CD8-positive, alpha-beta memory T cell (primary cell): ENCODE measurements around the gene TNP2. TPM values are rescaled to one million over a fixed set of nuclear protein-coding genes. Genes with fewer than 3 reads are reported as not detected.
A peak's percentile ranks its signal among the peaks of the same experiment; 100 is the strongest.

ENCODE experiments used
- CTCF ChIA-PET: fragments of 350-600 bp; sonication (Branson Sonifier 250); formaldehyde crosslinking; loops from one replicate; lab custom pipeline; 2021; ENCODE audit warnings: antibody characterized with exemption; lab: Charles Lee
- POLR2A ChIA-PET: fragments of 350-600 bp; sonication (Branson Sonifier 250); formaldehyde crosslinking; loops from one replicate; lab custom pipeline; 2021; ENCODE audit warnings: antibody characterized with exemption; lab: Charles Lee
- DNase-seq, 5 donors: peaks; one replicate each; pipeline versions ENCODE4 v3.0.0 to v3.0.0-alpha.2; 2020 to 2022; ENCODE audit warnings: mixed read lengths in 1 of 5
- H3K27ac ChIP-seq: one replicate; pipeline ENCODE4 v1.7.0; 2013; ENCODE audit warnings: low read depth, mild to moderate bottlenecking, low read length, moderate library complexity
- H3K27me3 ChIP-seq: 2 replicates; pipeline ENCODE4 v1.7.0; 2013; ENCODE audit warnings: low read length, mild to moderate bottlenecking; ENCODE audit not compliant: insufficient read depth, poor library complexity, severe bottlenecking
- H3K36me3 ChIP-seq: 2 replicates; pipeline ENCODE4 v1.7.0; 2013; ENCODE audit warnings: mild to moderate bottlenecking, low read length, moderate library complexity; ENCODE audit not compliant: insufficient read depth
- H3K4me1 ChIP-seq: 2 replicates; pipeline ENCODE4 v1.7.0; 2013; ENCODE audit warnings: mild to moderate bottlenecking, low read length, moderate library complexity; ENCODE audit not compliant: insufficient read depth
- H3K4me3 ChIP-seq: 2 replicates; pipeline ENCODE4 v1.7.0; 2013; ENCODE audit warnings: mild to moderate bottlenecking, low read length
- H3K9me3 ChIP-seq: 2 replicates; pipeline ENCODE4 v1.7.0; 2013; ENCODE audit warnings: mild to moderate bottlenecking, low read length
- H3K27ac Mint-ChIP-seq, 8 donors: one replicate each; pipeline ENCODE4 v1.8.0; 2020 to 2021; ENCODE audit warnings: mixed read lengths in 8 of 8, mild to moderate bottlenecking in 6 of 8, inconsistent platforms in 3 of 8, moderate library complexity in 3 of 8
- H3K27me3 Mint-ChIP-seq, 2 donors: one replicate each; pipeline ENCODE4 v1.8.0; 2020 to 2021; ENCODE audit warnings: mixed read lengths in 2 of 2, mild to moderate bottlenecking in 1 of 2, moderate library complexity in 1 of 2
- H3K36me3 Mint-ChIP-seq, 3 donors: one replicate each; pipeline ENCODE4 v1.8.0; 2020 to 2021; ENCODE audit warnings: mixed read lengths in 3 of 3, inconsistent platforms in 1 of 3, mild to moderate bottlenecking in 1 of 3
- H3K4me1 Mint-ChIP-seq, 3 donors: one replicate each; pipeline ENCODE4 v1.8.0; 2020 to 2021; ENCODE audit warnings: mixed read lengths in 3 of 3, inconsistent platforms in 1 of 3, mild to moderate bottlenecking in 1 of 3
- H3K4me3 Mint-ChIP-seq, 7 donors: one replicate each; pipeline ENCODE4 v1.8.0; 2020 to 2021; ENCODE audit warnings: mixed read lengths in 7 of 7, mild to moderate bottlenecking in 6 of 7, moderate library complexity in 4 of 7, inconsistent platforms in 2 of 7
- H3K9me3 Mint-ChIP-seq, 5 donors: one replicate each; pipeline ENCODE4 v1.8.0; 2020 to 2022; ENCODE audit warnings: mixed read lengths in 5 of 5, mild to moderate bottlenecking in 3 of 5, moderate library complexity in 2 of 5, inconsistent platforms in 1 of 5
- polyA plus RNA-seq: library from polyadenylated mRNA; unstranded; fragments of 300-500 nt; fragmentation: Illumina TruSeq; gene quantifications from one replicate; pipeline ENCODE4 v1.2.3, GENCODE V29; 2021
- total RNA-seq, 2 experiments: library from RNA; stranded (reverse); gene quantifications; one replicate each; pipeline ENCODE4 v1.2.3, GENCODE V29; 2021

TNP2 gene
- total RNA-seq (not detected), polyA plus RNA-seq (not detected)

DNA sequence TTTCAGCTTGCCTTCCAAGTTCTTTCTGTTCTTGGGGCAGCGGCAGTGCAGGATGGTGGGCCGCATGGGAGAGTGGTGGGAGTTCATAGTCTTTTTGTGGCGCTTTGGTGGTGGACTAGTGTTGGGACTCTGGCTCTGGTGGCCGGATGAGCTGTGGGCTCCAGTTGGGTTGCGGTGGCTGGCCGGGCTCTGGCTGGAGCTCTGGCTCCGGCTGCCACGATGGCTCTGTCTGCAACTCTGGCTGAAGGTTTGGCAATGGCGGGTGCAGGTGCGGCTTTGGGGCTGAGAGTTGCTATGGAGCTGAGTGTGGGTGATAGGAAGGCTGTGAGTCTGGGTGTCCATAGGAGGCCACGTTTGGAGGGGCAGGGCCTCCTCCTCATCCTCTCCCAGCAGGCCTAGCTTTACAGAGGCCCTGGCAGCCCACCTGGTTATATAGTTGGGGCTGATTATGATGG lies at the start of gene TNP2:
Gene TNP2, minus strand, starts transcription at position 405 of the 455 bp plus-strand sequence. Its CDS starts 63 bp downstream, at position 342.
- CTCF ChIA-PET: interaction anchor here (1.1 to 7.1 kb wide), 2 partner anchors 11 to 13 kb away, joined by 3 to 44 read pairs; partner anchors contain the start of gene SOCS1
- H3K4me1 Mint-ChIP-seq: peaks cover 4 to 8% (median 8%) of the 10 kb centered on the region in 3 donors
- H3K27ac ChIP-seq: no peak within 1 kb of the TSS
- H3K4me3 Mint-ChIP-seq: no peak within 1 kb of the TSS
- H3K27ac Mint-ChIP-seq: no peak within 1 kb of the TSS
- H3K36me3 ChIP-seq: no peaks in the 10 kb centered on the region
- no peaks in the 10 kb centered on the region for H3K36me3 Mint-ChIP-seq
- no peak for DNase-seq
- no peak within 1 kb of the TSS for H3K4me3 ChIP-seq
- H3K9me3 ChIP-seq: no peaks in the 10 kb centered on the region
- POLR2A ChIA-PET: no interaction called here
- peaks cover 10% of the 10 kb centered on the region for H3K4me1 ChIP-seq
- H3K9me3 Mint-ChIP-seq: no peaks in the 10 kb centered on the region
- H3K27me3 ChIP-seq: no peaks in the 10 kb centered on the region
- H3K27me3 Mint-ChIP-seq: peaks cover 0 to 6% of the 10 kb centered on the region in 2 donors

DNA sequence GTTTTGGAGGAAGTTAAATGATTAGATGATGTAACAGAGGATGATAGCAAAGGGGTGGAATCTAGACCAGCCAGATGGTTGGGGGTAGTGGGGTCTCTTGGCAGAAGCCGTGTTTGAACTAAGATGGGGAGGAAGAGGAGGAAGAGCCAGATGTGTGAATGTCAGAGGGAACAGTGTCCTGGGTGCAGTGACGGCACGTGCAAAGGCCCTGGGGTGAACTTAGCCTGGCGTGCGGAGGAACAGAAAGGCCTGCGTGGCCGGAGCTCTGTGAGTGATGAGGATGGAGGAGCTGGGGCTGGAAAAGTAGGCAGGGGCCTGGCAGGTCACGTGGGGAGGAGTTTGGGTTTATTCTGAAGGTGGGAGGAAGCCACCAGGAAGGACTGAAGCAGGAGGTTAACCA lies 49.7 kb upstream of the TNP2 start:
- no peaks in the 10 kb centered on the region for H3K9me3 ChIP-seq
- Mint-ChIP-seq H3K4me1 (peaks cover 0 to 2% (median under 1%) of the 10 kb centered on the region in 3 donors), H3K36me3 (no peaks in the 10 kb centered on the region), H3K27me3 (peaks cover 0 to 1% of the 10 kb centered on the region in 2 donors), H3K9me3 (no peaks in the 10 kb centered on the region), H3K27ac (no peak overlapping the region), H3K4me3 (no peak overlapping the region)
- H3K4me3 ChIP-seq: no peak overlapping the region
- no peaks in the 10 kb centered on the region for H3K4me1 ChIP-seq
- no peak overlapping the region for H3K27ac ChIP-seq
- H3K36me3 ChIP-seq: no peaks in the 10 kb centered on the region
- no peaks in the 10 kb centered on the region for H3K27me3 ChIP-seq
- CTCF ChIA-PET: interaction anchor here (0.9 kb wide), 1 partner anchor 355 kb away, joined by 4 read pairs; no protein-coding TSS in a partner anchor
- no peak for DNase-seq
- POLR2A ChIA-PET: no interaction called here

DNA sequence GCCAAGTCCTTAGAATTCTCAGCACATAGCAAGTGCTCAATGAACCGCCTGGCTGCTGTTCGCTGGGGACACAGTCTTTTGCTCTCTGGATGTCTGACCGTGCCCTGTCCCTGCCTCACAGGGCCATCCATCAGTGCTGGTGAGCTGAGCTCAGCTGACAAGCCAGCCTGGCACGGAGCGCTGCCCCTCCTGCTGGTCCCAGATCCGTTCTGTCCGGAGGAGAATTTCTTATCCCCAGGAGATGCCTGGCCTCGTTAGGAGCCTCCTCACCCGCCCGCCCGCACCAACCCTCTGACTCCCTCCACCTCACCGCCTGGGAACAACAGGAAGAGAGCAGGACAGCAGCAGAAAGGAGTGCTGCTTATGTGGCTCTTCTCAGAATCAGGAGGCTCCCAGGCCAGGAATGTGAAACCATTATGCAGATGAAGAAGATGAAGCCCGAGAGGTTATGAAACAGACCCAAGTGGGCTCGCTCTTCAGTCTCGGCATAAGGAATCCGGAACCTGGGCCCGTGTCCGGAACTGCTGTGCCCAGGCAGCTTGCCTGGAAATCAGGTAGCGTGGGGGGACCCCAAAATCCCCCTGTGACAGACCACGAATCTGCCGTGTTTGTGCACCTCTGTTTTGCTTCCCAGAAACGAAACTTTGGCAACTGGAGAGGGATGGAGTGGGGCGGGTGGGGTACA lies 47.3 kb upstream of the TNP2 start:
- Mint-ChIP-seq H3K4me3 (no peak overlapping the region), H3K4me1 (peaks cover 17 to 22% (median 22%) of the 10 kb centered on the region in 3 donors), H3K27ac (no peak overlapping the region), H3K27me3 (peaks cover 0 to 1% of the 10 kb centered on the region in 2 donors), H3K36me3 (no peaks in the 10 kb centered on the region), H3K9me3 (no peaks in the 10 kb centered on the region)
- ChIA-PET POLR2A (no interaction called here), CTCF (no interaction called here)
- Histone ChIP-seq H3K4me1 (peaks cover 16% of the 10 kb centered on the region), H3K4me3 (no peak overlapping the region), H3K27me3 (no peaks in the 10 kb centered on the region), H3K27ac (no peak overlapping the region), H3K36me3 (no peaks in the 10 kb centered on the region), H3K9me3 (no peaks in the 10 kb centered on the region)
- no peak for DNase-seq

DNA sequence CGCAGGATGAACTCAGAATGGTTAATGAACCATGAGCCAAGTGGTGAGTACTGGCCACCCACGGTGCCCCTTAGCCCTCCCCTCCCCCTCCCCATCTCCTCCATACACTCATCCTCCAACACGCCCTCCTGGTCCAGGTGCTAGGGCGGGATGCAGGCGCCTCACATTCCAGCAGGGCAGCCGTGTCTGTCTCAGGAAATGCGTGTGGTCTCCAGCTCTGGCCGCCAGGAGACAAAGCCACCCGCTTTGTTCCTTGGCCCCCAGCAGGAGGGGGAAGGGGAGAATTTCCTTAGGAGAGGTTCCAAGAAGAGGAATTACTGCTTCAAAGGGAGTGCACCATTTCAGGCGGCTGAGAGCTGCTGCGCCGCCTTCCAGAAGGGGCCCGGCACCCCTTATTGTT lies 46.4 kb upstream of the TNP2 start:
- Mint-ChIP-seq H3K4me1 (peaks cover 24 to 32% (median 31%) of the 10 kb centered on the region in 3 donors), H3K27ac (no peak overlapping the region), H3K9me3 (no peaks in the 10 kb centered on the region), H3K4me3 (no peak overlapping the region), H3K27me3 (peaks cover 0 to 1% of the 10 kb centered on the region in 2 donors), H3K36me3 (no peaks in the 10 kb centered on the region)
- Histone ChIP-seq H3K4me1 (peaks cover 24% of the 10 kb centered on the region), H3K36me3 (no peaks in the 10 kb centered on the region), H3K4me3 (no peak overlapping the region), H3K27ac (no peak overlapping the region), H3K27me3 (no peaks in the 10 kb centered on the region), H3K9me3 (no peaks in the 10 kb centered on the region)
- POLR2A ChIA-PET: no interaction called here
- CTCF ChIA-PET: no interaction called here
- no peak for DNase-seq

DNA sequence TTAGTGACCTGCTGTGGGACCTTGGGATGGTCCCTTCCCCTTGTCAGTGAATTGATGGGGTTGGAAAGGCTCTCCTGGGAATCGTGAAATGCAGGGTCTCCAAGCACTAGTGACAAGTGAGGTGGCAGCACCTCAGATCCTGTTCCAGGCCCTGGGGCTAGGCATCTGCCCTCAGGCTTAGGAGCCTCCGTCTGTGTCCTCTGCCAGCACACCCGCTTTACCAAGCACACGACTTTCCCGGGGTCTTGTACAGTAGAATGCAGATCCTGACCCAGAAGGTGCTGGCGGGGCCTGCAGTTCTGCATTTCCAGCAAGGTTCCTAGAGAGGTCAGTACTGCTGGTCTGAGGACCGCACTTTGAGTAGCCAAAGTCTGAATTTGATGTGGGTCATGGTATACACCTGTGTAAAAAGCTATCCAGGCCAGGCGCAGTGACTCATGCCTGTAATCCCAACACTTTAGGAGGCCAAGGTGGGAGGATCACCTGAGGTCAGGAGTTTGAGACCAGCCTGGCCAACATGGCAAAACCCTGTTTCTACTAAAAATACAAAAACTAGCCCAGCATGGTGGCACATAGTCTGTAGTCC lies 45.3 kb upstream of the TNP2 start:
- Mint-ChIP-seq H3K4me3 (no peak overlapping the region), H3K27me3 (peaks cover 0 to 1% of the 10 kb centered on the region in 2 donors), H3K36me3 (no peaks in the 10 kb centered on the region), H3K9me3 (no peaks in the 10 kb centered on the region), H3K4me1 (peaks cover 28 to 41% (median 40%) of the 10 kb centered on the region in 3 donors), H3K27ac (peak overlapping the region in 1 of 8 donors; percentile 47)
- Histone ChIP-seq H3K4me3 (no peak overlapping the region), H3K9me3 (no peaks in the 10 kb centered on the region), H3K4me1 (peaks cover 27% of the 10 kb centered on the region), H3K27me3 (no peaks in the 10 kb centered on the region), H3K36me3 (no peaks in the 10 kb centered on the region), H3K27ac (no peak overlapping the region)
- ChIA-PET POLR2A (no interaction called here), CTCF (no interaction called here)
- DNase-seq: no peak

DNA sequence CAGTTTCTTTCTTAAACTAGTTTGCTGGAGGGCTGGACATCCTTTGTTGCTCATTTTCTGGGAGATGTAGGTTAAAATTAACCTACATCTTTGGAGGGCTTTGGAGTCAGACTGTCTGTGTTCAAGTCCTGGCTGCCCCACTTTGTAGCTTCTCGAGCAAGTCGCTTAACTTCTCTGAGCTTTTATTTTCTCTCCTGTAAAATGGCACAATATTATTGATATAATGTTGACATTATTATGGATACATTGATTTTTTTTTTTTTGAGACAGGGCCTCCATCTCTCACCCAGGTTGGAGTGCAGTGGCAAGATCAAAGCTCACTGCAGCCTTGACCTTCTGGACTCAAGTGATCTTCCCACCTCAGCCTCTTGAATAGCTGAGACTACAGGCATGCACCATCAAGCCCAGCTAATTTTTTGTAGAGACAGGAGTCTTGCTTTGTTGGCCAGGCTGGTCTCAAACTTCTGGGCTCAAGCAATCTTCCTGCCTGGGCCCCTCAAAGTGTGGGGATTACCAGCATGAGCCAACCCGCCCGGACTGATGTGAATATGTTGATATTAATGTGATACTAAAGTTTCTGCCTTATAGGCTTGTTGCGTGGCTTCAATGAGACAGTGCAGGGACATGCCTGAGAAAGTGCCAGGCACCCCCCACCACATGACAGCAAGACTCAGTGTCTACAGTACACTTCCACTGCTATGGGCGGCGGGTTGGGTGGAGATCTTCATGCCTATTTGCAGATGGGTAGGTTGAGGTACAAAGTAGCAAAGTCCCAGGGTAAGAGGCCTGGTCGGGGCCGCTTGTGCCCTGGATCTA lies 44.6 kb upstream of the TNP2 start:
- H3K27ac ChIP-seq: no peak overlapping the region
- POLR2A ChIA-PET: no interaction called here
- H3K4me3 ChIP-seq: no peak overlapping the region

DNA sequence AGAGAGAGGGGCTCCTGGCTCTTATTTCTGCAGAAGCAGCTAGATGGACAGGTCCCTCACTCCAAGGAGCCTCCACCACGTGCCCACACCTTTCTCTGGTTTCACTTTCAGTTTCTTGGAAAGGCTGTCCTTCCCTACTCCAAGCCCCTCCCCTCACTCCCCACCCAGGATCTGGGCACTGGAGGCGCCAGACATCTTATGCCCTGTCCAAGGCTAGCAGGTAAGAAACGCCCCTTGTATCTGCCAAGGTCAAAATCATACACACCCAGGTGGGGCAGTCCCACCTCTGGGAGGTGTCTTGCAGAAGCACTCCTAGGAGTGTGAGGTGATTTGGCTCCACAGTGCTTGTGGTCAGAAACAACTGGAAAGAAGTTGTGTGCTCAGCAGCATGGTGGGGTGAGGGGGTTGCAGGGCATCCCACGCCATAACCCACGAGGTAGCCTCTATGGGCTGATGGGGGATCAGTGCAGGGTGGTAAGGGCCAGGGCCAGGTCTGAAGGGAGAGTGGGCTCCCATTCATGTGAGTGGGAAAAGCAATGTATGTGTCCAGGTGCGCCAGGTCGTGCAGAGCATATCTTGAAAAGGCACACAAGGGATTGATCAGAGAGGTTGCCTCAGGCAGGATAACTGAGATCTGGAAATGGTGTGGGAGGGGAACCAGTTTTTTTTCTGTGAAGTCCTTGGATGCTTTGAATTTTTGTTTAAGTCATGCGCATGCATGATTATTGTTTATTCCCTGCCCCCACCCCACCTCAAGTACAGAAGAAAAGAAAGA lies 43.8 kb upstream of the TNP2 start:
- H3K36me3 ChIP-seq: no peaks in the 10 kb centered on the region
- no peaks in the 10 kb centered on the region for H3K27me3 ChIP-seq
- H3K4me3 ChIP-seq: no peak overlapping the region
- Mint-ChIP-seq H3K36me3 (no peaks in the 10 kb centered on the region), H3K4me1 (peaks cover 28 to 46% (median 40%) of the 10 kb centered on the region in 3 donors), H3K9me3 (no peaks in the 10 kb centered on the region), H3K27me3 (peaks cover 0 to 1% of the 10 kb centered on the region in 2 donors), H3K4me3 (peak overlapping the region in 6 of 7 donors; percentile 35 to 82 (median 47)), H3K27ac (peak overlapping the region in 7 of 8 donors; percentile 5 to 90 (median 71))
- ChIA-PET CTCF (interaction anchor here (2.1 to 2.4 kb wide), 2 partner anchors 16 to 57 kb away, joined by 8 to 9 read pairs; partner anchors contain the start of gene SOCS1), POLR2A (no interaction called here)
- peaks cover 27% of the 10 kb centered on the region for H3K4me1 ChIP-seq
- H3K9me3 ChIP-seq: no peaks in the 10 kb centered on the region
- no peak overlapping the region for H3K27ac ChIP-seq
- DNase-seq: peak in 2 of 5 donors; percentile 14 to 18

More for the DNA sequence above, 44.6 kb upstream of the TNP2 start:
- Mint-ChIP-seq H3K4me1 (peaks cover 28 to 44% (median 40%) of the 10 kb centered on the region in 3 donors), H3K27me3 (peaks cover 0 to 1% of the 10 kb centered on the region in 2 donors), H3K27ac (peak overlapping the region in 2 of 8 donors; percentile 33 to 58), H3K9me3 (no peaks in the 10 kb centered on the region), H3K36me3 (no peaks in the 10 kb centered on the region), H3K4me3 (no peak overlapping the region)
- DNase-seq: no peak
- CTCF ChIA-PET: interaction anchor here (2.1 to 2.4 kb wide), 2 partner anchors 17 to 58 kb away, joined by 8 to 9 read pairs; partner anchors contain the start of gene SOCS1
- Histone ChIP-seq H3K27me3 (no peaks in the 10 kb centered on the region), H3K9me3 (no peaks in the 10 kb centered on the region), H3K36me3 (no peaks in the 10 kb centered on the region), H3K4me1 (peaks cover 27% of the 10 kb centered on the region)
